HG02588 (cell line): ENCODE results near the gene PTPRJ.
A peak's percentile ranks its signal among the peaks of the same experiment; 100 is the strongest.
"Not testable (repeated sequence)": the region's sequence is repeated elsewhere in the genome, so short reads cannot be mapped to it uniquely, and the experiment has no call there.

Experiments
- ATAC-seq: cut with Tn5 transposase; IDR thresholded peaks from one replicate; pipeline ENCODE4 v1.9.1; 2021; ENCODE audit warnings: mild to moderate bottlenecking, moderate library complexity; ENCODE audit not compliant: unreplicated experiment

PTPRJ gene

DNA sequence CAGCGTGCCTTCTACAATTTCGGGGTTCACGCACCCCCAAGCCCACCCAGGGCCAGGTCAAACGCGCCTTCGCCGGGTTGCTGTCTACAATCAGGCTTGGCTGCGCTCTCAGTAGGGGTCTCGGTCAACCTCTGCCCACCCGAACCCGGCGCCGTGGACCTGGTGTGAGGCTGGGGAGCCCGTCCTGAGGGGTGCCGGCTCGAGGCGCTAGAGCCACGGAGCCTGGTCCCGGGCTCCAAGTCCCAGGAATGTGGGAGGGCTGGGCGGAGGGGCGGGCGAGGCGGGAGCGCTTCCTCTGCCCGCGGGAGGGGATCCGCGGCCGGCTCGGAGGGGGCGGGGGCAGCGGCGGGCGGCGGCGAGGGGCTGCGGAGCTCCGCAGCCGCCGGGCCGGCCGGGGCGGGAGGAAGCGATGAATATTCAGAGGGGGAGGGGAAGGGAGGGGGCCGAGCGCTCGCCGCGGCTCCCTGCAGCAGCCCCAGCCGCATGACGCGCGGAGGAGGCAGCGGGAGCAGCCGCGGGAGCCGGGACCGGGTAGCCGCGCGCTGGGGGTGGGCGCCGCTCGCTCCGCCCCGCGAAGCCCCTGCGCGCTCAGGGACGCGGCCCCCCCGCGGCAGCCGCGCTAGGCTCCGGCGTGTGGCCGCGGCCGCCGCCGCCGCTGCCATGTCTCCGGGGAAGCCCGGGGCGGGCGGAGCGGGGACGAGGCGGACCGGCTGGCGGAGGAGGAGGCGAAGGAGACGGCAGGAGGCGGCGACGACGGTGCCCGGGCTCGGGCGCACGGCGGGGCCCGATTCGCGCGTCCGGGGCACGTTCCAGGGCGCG is at the start of gene PTPRJ:
PTPRJ (plus strand) TSS at position 472 of the 819 bp plus-strand sequence. CDS start 354 bp downstream, outside the sequence.
- peak; percentile 57 for ATAC-seq

DNA sequence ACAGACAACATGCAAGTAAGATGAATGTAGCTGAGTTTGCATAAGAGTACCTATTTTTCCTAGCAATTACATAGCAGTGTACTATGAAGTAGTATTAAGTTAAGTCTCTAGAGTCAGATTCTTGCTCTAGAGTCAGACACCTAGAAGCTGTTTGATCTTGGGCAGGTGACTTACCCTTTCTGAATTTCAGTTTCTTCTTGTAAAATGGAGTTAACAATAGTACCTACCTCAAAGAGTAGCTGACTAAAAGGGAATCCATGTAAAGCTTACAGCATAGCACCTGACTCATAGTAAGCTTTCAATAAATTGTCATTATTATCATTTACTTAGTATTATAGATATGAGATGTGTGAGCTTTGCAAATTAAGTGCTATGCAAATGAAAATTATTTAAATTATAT is 47.8 kb upstream of the PTPRJ start:
- no peak for ATAC-seq

DNA sequence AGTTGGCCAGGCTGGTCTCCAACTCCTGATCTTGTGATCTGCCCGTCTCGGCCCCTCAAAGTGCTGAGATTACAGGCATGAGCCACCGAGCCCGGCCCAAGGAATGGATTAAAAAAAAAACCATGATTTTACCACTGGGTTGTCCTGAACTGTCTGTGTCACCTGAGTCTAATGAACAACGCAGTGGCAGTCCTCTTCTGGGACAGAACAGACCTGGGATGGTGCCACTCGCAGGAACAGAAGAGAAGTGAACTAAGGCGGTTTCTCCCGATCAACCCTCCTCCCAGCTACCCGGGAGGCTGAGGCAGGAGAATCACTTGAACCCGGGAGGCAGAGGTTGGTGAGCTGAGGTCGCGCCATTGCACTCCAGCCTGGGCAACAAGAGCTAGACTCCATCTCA is 46.6 kb upstream of the PTPRJ start:
- not testable (repeated sequence) for ATAC-seq

DNA sequence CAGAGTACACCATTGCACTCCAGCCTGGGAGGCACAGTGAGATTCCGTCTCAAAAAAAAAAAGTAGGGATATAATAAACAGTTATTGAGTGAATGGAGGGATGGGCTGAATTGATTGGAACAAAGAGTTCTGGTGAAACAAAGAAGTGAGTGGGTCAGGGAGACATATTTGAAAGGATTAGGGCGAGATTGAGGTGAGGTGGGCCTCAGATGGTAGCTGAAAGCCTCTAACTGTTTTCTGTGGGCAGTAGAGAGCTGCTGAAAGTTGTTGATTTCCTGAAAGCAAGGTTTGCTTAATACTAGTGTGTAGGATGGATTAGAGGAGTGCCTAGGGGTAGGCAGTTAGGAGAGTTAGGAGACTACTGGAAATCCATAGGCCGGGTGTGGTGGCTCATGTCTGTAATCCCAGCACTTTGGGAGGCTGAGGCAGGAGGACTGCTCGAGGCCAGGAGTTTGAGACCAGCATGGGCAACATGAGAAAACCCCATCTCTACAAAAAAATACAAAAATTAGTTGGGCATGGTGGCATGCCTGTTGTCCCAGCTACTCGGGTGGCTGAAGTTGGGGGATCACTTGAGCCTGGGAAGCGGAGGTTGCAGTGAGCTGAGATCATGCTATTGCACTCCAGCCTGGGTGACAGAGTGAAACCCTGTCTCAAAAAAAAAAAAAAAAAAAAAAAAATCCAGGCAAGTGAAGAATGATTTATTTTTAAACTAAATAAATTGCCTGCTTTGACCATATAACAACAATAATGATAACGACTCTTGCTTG is 41.4 kb upstream of the PTPRJ start:
- ATAC-seq: no peak

DNA sequence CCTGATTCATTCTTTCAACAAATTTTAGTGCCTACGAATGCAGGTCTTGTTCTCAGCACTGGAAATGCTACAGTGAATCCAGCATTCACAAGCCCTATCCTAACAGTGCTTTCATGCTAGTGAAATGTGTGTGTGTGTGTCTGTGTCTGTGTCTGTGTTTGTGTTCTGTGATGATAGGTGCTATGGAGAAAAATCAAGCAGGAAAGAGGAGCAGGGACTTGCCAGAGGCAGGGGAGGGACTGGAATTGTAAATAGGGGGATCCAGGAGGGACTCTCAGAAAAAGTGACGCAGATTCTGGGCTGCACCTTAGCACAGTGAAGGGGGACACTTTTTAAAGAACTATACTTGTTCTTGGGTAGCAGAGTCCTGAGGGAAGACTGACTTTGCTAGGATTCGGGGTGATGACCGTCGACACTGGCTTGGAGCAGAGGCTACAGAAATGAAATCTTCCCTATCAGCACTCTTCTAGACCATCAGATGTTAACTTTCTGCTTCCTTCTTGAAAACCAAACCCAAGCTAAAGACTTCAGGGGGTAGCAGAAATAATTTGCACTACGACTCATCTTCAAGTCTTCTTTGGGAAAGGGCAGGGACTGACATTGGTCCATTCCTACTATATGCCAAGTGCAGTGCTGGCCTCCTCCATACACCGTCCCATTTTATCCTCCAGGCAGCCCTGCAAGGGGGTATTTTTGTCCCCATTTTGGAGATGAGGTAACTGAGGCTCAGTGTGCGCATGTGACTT is 39.3 kb upstream of the PTPRJ start:
- ATAC-seq: no peak

DNA sequence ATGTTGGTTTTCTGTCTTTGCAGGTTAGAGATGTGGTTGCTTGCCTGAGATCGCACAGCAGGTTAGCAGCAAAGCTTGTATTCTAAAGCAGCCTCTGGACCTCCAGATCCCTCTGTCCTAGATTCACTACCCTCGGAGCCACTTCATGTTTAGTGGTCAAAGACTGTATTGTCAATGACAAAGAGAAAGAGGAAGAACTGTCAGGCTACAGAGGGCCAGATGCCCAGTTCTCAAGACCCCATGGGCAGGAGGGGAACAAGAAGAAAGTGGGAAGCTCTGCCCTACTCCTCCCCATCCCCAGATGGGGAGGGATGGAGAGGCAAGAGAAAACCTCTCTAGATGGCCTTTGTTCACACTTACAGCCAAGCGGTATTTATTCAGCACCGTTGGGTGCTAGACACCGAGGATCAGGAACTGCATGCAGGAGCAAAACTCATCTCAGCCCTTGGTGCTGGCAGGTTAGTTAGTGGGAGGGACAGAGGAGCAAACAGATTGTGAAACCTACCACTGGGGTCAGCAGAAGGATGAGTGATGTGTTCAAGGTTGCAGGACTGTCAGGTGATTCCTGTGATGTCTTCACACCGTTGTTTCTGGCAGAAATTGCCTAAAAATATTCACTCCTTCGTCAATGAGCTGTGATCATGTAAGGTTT is 38.3 kb upstream of the PTPRJ start:
- ATAC-seq: no peak

DNA sequence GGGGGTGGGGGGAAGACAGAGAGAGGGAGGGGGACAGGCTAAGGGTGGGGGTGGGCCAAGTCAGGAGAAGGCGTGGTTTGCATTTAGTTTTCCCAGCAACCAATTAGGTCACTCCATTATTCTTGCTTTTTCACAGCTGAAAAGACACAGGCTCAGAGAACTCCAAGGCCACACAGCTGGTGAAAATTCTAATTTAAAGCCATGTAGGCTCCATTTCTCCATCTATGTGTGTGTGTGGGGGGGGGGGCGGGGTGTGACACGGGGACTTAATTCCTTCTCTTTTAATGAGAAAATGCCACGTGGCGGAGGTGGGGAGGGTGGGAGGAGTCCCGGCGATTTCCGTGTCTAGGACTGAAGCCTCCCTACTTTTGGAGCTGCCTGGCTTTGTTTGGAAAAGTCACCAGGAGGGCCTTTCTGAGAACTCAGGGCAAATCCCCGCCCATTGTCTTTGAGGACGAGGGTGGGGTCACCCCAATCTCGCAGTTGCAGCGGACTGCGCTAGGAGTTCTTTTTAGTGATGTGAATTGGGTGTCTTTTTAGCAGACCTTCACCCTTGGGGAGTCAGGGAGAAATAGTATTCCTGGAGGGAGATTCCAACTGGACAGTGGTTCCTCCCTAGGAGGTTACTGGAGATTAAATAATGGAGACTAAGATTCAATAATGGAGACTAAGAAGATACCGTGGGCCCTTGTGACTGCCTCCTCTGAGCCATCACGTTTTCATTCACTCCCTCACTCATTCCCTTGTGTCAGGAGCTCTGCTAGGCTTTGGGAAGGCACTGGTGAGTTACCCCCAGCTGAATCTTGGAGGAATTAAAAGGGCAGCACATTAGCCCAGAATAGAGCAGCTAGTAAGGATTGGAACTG is 36.4 kb upstream of the PTPRJ start:
- no peak for ATAC-seq

DNA sequence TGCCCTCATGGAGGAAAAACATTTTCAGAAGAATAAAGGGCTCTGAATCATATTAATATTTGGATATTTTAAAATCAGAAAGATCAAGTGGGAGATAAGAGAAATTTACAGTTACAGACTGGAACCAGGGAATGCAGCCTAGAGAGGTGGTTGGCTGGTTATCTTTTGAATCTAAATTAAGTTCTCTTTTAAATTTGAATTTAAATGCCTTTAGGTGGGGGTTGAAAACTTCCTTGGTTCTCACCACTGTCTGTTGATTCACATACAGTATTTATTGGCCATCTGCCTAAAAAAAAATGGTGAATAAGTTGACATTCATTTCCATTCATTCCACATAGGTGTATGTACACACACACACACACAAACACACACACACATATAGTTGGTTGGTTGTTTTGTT is 35.7 kb upstream of the PTPRJ start:
- no peak for ATAC-seq

DNA sequence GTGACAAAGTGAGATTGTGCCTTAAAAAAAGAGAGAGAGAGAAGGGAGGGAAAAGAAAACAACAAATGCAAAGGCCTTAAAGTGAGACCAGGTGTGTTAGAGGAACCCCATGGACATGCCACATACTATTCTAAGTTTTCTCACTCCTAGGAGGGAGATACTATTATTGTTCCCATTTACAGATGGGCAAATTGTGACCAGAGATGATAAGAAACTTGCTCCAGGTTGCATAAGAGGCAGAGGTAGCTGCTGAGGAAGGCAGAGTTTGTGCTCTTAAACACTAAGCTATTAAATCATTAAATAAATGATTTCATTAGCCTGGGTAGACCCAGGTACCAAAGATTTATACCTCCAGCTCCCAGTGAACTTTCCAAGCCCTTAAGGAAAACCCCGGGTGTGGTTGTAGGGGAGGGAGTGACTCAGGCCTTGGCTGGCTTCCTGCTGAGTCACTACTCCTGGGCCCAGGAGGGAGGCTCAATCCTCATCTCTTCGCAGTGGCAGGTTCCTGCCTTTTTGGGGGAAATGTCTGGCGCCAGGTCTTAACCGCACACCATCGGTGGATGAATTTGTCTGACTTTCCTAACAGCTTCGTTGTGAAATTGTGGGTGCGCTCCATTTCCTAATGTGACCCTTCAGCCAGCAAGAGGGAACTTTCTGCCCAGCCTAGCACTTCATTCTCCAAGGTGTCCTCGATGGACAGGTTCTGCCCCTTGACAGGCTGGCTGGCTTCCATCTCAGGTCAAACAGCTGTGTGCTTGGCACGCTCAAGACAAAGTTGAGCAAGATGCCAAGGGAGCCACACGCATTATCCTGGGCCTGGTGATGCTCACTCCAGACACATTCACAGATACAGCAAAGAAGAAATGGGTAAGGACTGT is 33.4 kb upstream of the PTPRJ start:
- no peak for ATAC-seq

DNA sequence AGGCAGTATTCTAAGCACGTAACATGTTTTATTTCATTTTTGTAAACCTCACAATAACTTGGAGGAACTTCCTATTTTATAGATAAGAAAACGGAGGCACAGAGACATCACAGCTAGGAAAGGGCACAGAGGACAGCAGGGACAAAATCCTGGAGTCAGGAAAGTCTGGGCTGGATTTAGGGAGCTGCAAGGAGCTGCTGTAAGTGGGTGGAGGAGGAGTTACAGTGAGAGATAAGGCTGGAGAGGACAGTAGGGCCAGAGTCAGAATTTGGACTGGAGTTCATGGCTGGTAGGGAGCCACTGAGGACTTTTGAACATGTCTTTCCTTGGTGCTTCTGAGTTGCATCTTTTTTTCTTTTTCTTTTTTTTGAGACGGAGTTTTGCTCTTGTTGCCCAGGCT is 32.2 kb upstream of the PTPRJ start:
- ATAC-seq: no peak

DNA sequence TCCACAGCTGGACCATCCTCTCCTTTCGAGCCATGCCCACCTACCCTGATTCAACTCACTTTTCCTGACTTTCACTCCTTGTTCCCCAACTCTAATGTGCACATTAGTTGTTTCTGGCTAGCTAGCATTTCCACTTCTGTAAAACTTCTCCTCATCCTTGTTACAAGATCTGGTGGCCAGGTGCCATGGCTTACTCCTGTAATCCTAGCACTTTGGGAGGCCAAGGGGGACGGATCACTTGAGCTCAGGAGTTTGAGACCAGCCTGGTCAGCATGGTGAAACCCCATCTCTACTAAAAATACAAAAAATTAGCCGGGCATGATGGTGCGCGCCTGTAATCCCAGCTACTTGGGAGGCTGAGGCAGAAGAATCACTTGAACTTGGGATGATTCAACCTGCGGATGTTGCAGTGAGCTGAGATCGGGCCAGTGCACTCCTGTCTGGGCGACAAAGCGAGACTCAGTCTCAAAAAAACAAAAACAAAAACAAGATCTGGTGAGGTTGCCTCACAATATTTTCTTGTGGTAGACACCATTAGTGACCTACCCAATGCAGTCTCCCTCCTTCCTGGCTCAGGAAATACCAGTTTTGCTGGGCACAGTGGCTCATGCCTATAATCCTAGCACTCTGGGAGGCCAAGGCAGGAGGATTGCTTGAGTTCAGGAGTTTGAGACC is 31.2 kb upstream of the PTPRJ start:
- not testable (repeated sequence) for ATAC-seq

DNA sequence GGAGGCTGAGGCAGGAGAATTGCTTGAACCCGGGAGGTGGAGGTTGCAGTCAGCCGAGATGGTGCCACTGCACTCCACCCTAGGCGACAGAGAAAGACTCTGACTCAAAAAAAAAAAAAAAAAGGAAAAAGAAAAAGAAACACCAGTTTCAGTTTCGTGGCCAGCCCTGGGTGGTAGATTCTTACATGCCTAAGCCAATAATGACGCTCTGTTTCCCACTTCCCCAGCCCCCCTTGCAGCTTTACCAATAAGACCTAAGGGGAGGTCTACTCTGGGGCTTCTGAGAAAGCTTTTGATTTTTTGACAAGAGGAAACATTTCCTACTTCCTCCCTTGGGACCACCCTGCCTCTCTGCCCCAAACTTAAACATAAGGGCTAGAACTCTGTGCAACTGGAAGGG is 30.0 kb upstream of the PTPRJ start:
- ATAC-seq: no peak

DNA sequence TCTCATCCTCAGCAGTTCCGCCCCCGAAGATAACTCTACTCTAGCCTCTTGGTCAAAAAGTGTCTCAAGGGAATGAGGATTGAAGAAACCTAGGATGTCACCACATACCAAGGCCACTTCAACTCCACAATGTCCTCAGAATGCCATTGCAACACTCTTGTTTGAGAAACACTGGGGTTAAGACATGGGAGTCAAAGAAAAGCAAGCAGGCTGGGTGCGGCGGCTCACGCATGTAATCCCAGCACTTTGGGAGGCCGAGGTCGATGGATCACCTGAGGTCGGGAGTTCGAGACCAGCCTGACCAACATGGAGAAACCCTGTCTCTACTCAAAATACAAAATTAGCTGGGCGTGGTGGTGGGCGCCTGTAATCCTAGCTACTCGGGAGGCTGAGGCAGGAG is 28.9 kb upstream of the PTPRJ start:
- not testable (repeated sequence) for ATAC-seq

DNA sequence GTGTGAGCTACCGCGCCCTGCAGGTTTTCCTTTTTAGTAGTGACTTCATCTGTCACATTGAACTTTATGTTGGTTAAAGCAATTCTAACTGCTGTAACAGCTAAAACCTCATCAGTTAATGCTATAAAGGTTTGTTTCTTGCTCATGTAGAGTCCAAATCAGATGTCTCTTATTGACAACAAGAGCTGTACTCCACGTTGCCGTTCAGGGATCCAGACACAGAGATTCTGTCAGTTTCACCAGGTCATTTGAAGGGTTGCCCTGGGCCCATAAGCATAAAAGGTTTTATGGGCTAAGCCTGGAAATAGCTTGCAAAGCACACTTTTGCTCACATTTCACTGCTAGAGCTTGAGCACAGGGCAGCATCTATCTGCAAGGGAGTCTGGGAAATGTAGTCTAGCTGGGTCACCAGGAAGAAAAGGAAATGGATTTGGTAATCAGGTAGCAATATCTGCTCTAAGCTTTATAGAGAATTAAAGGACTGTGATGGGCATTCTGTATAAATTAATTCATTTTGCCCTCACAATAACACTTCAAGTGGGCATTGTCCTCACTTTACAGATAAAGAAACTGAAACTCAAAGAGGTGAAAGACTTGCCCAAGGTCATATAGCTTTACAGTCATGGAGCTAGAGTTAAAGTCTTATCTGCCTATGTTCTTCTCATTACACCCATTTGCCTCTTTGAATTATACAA is 25.2 kb upstream of the PTPRJ start:
- no peak for ATAC-seq

DNA sequence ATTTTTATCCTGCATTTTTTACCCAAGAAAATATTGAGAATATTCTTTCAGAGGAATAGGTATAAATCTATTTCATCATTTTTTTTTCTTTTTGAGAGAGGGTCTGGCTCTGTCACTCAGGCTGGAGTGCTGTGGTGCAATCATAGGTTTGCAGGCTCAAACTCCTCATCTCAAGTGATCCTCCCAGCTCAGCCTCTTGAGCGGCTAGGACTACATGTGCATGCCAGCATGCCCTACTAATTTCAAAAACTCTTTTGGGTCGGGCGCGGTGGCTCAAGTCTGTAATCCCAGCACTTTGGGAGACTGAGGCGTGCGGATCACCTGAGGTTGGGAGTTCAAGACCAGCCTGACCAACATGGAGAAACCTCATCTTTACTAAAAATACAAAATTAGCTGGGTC is 20.3 kb upstream of the PTPRJ start:
- no peak for ATAC-seq

DNA sequence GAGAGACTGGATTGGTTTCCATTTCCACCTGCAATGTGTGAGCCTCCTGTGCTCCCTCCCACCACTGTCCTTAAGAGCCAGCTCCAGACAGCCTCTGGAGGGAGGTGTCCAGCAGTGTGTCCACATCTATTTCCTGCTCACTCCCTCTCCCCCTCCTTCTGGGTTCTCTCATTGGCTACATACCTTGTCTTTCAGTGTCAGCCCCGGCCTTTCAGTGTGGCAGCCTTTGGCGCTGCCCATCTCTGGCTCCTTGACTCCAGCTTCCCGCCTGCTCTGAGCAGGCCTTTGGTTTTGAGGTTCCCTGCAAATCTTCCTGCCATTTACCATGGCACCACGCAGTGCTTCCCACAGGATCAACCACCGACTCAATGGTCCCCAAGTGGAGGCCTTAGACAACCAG is 19.0 kb upstream of the PTPRJ start:
- ATAC-seq: no peak

DNA sequence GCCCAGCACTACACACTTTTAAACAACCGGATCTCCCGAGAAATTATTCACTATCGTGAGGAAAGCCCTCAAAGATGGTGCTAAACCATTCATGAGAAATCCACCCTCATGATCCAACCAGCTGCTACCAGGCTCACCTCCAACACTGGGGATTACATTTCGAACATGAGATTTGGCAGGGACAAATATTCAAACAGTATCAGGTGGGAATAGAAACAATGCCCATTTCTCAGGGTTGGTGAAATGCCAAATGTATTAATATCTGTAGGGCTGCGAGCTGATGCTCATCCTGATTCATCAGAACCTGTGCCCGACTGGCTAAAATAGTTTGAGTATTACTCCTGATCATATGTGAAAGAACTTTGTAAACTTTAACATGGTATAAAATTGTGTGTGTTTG is 15.8 kb upstream of the PTPRJ start:
- no peak for ATAC-seq
